Uterus (tissue), 2 donors: ENCODE measurements around the gene EXOC3.

Experiments used
- POLR2A ChIP-seq, 2 donors: fragments of 450-650 bp; IDR thresholded peaks; one replicate each; pipeline ENCODE4 v1.6.1; 2016; ENCODE audit warnings: antibody characterized with exemption in 2 of 2, mild to moderate bottlenecking in 1 of 2, moderate library complexity in 1 of 2
- TF ChIP-seq, protein P1 (sequence below), 4 experiments: fragments of 200-600 bp in 2 of 4; fragments of 450-650 bp in 2 of 4; sonication (generic) in 2 of 4; IDR thresholded peaks; one replicate each; pipeline ENCODE4 v1.5.1; 2016 to 2019; ENCODE audit warnings: antibody characterized with exemption in 4 of 4, mild to moderate bottlenecking in 2 of 4, moderate library complexity in 1 of 4

DNA sequence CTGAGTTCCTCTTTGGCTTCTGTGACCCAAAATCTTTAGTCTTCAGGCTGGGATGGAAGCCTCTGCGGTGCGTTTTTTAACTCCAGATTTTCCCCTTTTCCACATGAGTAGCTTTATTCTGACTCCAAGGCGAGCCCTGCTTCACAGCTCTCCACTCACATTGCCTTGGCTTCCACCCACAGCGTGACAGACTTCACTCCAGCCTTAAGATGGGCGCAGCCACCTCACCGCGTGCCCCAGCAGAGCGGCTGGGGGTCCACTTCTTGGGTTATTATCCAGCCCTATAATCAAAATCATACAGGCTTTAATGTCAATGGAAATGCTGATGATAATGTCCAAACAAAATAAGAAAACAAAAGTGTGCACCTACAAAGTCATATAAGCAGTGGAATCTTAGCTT, 1.2 kb downstream of the EXOC3 start:
- TF ChIP-seq POLR2A (IDR thresholded peaks at IDR 0.05) = no peak
- TF ChIP-seq, protein P1, sequence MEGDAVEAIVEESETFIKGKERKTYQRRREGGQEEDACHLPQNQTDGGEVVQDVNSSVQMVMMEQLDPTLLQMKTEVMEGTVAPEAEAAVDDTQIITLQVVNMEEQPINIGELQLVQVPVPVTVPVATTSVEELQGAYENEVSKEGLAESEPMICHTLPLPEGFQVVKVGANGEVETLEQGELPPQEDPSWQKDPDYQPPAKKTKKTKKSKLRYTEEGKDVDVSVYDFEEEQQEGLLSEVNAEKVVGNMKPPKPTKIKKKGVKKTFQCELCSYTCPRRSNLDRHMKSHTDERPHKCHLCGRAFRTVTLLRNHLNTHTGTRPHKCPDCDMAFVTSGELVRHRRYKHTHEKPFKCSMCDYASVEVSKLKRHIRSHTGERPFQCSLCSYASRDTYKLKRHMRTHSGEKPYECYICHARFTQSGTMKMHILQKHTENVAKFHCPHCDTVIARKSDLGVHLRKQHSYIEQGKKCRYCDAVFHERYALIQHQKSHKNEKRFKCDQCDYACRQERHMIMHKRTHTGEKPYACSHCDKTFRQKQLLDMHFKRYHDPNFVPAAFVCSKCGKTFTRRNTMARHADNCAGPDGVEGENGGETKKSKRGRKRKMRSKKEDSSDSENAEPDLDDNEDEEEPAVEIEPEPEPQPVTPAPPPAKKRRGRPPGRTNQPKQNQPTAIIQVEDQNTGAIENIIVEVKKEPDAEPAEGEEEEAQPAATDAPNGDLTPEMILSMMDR (IDR thresholded peaks at IDR 0.05) = no peak
